ENCODE measurements around the gene DDX56.

- TF ChIP-seq IRF2 (CRISPR knock-in tag; IDR thresholded peaks at IDR 0.05; ENCODE audit: borderline replicate concordance, low read depth) (no peak), SP1 (CRISPR knock-in tag; conservative IDR thresholded peaks at IDR 0.05) (no peak), ZSCAN18 (CRISPR knock-in tag; IDR thresholded peaks at IDR 0.05) (no peak), NR2C2 (CRISPR knock-in tag; IDR thresholded peaks at IDR 0.05) (no peak), CTCF (IDR thresholded peaks at IDR 0.05) (no peak), JUN (CRISPR knock-in tag; IDR thresholded peaks at IDR 0.05) (no peak), ZNF232 (CRISPR knock-in tag; IDR thresholded peaks at IDR 0.05) (no peak), ETV6 (CRISPR knock-in tag; IDR thresholded peaks at IDR 0.05) (no peak), SMAD3 (CRISPR knock-in tag; IDR thresholded peaks at IDR 0.05; ENCODE audit: borderline replicate concordance) (no peak), TCF7 (CRISPR knock-in tag; IDR thresholded peaks at IDR 0.05; ENCODE audit: low read depth) (no peak), USF2 (CRISPR knock-in tag; IDR thresholded peaks at IDR 0.05) (no peak), ZNF121 (CRISPR knock-in tag; IDR thresholded peaks at IDR 0.05) (0 out of 2 replicates have a peak, but pooled peaks have one; percentile 41)
- TF ChIP-seq, protein P1, sequence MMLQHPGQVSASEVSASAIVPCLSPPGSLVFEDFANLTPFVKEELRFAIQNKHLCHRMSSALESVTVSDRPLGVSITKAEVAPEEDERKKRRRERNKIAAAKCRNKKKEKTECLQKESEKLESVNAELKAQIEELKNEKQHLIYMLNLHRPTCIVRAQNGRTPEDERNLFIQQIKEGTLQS (CRISPR knock-in tag; conservative IDR thresholded peaks at IDR 0.05), result no peak
These were observed 42.1 kb upstream of the DDX56 start for GRCh38 chr7:44615793-44616192.

All from WTC11 (cell line).